ENCODE measurements around the gene MMAA. TPM values are rescaled to one million over a fixed set of nuclear protein-coding genes. Genes with fewer than 3 reads are reported as not detected.
"Not testable (repeated sequence)": the region's sequence is repeated elsewhere in the genome, so short reads cannot be mapped to it uniquely, and the experiment has no call there.

The MMAA gene
- total RNA-seq, 1 donor from 2014 or later, result 7.1 TPM

- H3K27me3 ChIP-seq (ENCODE audit: control insufficient read depth, insufficient read depth, low read length), result no peaks in the 10 kb centered on the region
- no peaks in the 10 kb centered on the region for H3K36me3 ChIP-seq (ENCODE audit: control insufficient read depth, insufficient read depth, low read length)
- no peak for TF ChIP-seq CTCF (IDR thresholded peaks at IDR 0.05; ENCODE audit: insufficient read depth, low read length, poor library complexity, severe bottlenecking)
- DNase-seq (ENCODE audit: low read depth), result no peak
- no peak overlapping the region for H3K4me3 ChIP-seq (ENCODE audit: low read depth, low read length)
Measured at GRCh38 chr4:145690610-145691009, 71.4 kb downstream of the MMAA start.

GRCh38 chr4:145691416-145691815, 72.2 kb downstream of the MMAA start:
- not testable (repeated sequence) for H3K4me3 ChIP-seq (ENCODE audit: low read depth, low read length); H3K27me3 ChIP-seq (ENCODE audit: control insufficient read depth, insufficient read depth, low read length); H3K36me3 ChIP-seq (ENCODE audit: control insufficient read depth, insufficient read depth, low read length); DNase-seq (ENCODE audit: low read depth)

GRCh38 chr4:145694929-145695328, 75.7 kb downstream of the MMAA start:
- no peak for TF ChIP-seq CTCF (IDR thresholded peaks at IDR 0.05; ENCODE audit: insufficient read depth, low read length, poor library complexity, severe bottlenecking)
- H3K27me3 ChIP-seq (ENCODE audit: control insufficient read depth, insufficient read depth, low read length), result no peaks in the 10 kb centered on the region

GRCh38 chr4:145697332-145697731, 78.1 kb downstream of the MMAA start:
- no peak for DNase-seq (ENCODE audit: low read depth)
- Histone ChIP-seq H3K4me3 (ENCODE audit: low read depth, low read length) (no peak overlapping the region), H3K36me3 (ENCODE audit: control insufficient read depth, insufficient read depth, low read length) (no peaks in the 10 kb centered on the region), H3K27me3 (ENCODE audit: control insufficient read depth, insufficient read depth, low read length) (no peaks in the 10 kb centered on the region)
- no peak for TF ChIP-seq CTCF (IDR thresholded peaks at IDR 0.05; ENCODE audit: insufficient read depth, low read length, poor library complexity, severe bottlenecking)

More at GRCh38 chr4:145694929-145695328, 75.7 kb downstream of the MMAA start:
- no peak for DNase-seq (ENCODE audit: low read depth)
- Histone ChIP-seq H3K36me3 (ENCODE audit: control insufficient read depth, insufficient read depth, low read length) (no peaks in the 10 kb centered on the region), H3K4me3 (ENCODE audit: low read depth, low read length) (no peak overlapping the region)

GRCh38 chr4:145698507-145698906, 79.3 kb downstream of the MMAA start:
- Histone ChIP-seq H3K36me3 (ENCODE audit: control insufficient read depth, insufficient read depth, low read length) (no peaks in the 10 kb centered on the region), H3K4me3 (ENCODE audit: low read depth, low read length) (no peak overlapping the region), H3K27me3 (ENCODE audit: control insufficient read depth, insufficient read depth, low read length) (no peaks in the 10 kb centered on the region)
- no peak for DNase-seq (ENCODE audit: low read depth)
- TF ChIP-seq CTCF (IDR thresholded peaks at IDR 0.05; ENCODE audit: insufficient read depth, low read length, poor library complexity, severe bottlenecking), result no peak

- no peak for DNase-seq (ENCODE audit: low read depth)
- Histone ChIP-seq H3K36me3 (ENCODE audit: control insufficient read depth, insufficient read depth, low read length) (no peaks in the 10 kb centered on the region), H3K27me3 (ENCODE audit: control insufficient read depth, insufficient read depth, low read length) (no peaks in the 10 kb centered on the region), H3K4me3 (ENCODE audit: low read depth, low read length) (no peak overlapping the region)
- no peak for TF ChIP-seq CTCF (IDR thresholded peaks at IDR 0.05; ENCODE audit: insufficient read depth, low read length, poor library complexity, severe bottlenecking)
Measured at GRCh38 chr4:145703850-145704497, 84.8 kb downstream of the MMAA start.

Measured in kidney epithelial cell (primary cell).